MM.1S (cell line): ENCODE measurements around the gene SLC32A1.

Experiments used
- EZH2 ChIP-seq: fragments of 300-600 bp; sonication (generic); optimal IDR thresholded peaks from 2 replicates; pipeline ENCODE3; 2017; ENCODE audit warnings: low read depth, mild to moderate bottlenecking, antibody characterized with exemption, low read length, mixed read lengths
- TF ChIP-seq, protein P1 (sequence below): fragments of 300-600 bp; sonication (generic); IDR thresholded peaks from 2 replicates; pipeline ENCODE4 v1.5.1; 2016; ENCODE audit warnings: antibody characterized with exemption, low read length, mixed read lengths

DNA sequence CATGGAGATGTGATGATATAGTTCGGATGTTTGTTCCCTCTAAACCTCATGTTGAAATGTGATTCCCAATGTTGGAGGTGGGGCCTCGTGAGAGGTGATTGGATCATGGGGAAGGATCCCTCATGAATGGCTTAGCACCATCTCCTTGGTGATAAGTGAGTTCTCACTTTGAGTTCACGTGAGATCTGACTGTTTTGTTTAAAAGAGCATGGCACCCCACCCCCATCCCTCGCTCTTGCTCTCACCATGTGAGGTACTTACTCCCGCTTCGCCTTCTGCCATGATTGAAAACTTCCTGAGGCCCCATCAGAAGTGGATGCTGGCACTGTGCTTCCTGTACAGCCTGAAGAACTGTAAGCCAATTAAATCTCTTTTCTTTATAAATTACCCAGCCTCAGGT is 10.9 kb downstream of the SLC32A1 start:
- TF ChIP-seq, protein P1, sequence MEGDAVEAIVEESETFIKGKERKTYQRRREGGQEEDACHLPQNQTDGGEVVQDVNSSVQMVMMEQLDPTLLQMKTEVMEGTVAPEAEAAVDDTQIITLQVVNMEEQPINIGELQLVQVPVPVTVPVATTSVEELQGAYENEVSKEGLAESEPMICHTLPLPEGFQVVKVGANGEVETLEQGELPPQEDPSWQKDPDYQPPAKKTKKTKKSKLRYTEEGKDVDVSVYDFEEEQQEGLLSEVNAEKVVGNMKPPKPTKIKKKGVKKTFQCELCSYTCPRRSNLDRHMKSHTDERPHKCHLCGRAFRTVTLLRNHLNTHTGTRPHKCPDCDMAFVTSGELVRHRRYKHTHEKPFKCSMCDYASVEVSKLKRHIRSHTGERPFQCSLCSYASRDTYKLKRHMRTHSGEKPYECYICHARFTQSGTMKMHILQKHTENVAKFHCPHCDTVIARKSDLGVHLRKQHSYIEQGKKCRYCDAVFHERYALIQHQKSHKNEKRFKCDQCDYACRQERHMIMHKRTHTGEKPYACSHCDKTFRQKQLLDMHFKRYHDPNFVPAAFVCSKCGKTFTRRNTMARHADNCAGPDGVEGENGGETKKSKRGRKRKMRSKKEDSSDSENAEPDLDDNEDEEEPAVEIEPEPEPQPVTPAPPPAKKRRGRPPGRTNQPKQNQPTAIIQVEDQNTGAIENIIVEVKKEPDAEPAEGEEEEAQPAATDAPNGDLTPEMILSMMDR, result no peak
- TF ChIP-seq EZH2, result no peak
